ENCODE results near the gene GPX6.

The GPX6 gene

GRCh38 chr6:28497306-28497705 is 18.3 kb downstream of the GPX6 start:
- no peak overlapping the region for H3K27ac ChIP-seq (ENCODE audit: low read depth, low read length)
- no peaks in the 10 kb centered on the region for H3K27me3 ChIP-seq (ENCODE audit: control insufficient read depth, insufficient read depth, low read length)
- H3K9me3 ChIP-seq (ENCODE audit: control insufficient read depth, insufficient read depth, low read length) = no peaks in the 10 kb centered on the region
- H3K4me1 ChIP-seq (ENCODE audit: control insufficient read depth, insufficient read depth, low read length) = no peaks in the 10 kb centered on the region
- no peak overlapping the region for H3K4me3 ChIP-seq (ENCODE audit: low read depth, low read length)
- no peaks in the 10 kb centered on the region for H3K36me3 ChIP-seq (ENCODE audit: control insufficient read depth, insufficient read depth, low read length)
- no peak overlapping the region for H3K9ac ChIP-seq (ENCODE audit: low read depth, low read length)

- Histone ChIP-seq H3K9me3 (ENCODE audit: control insufficient read depth, insufficient read depth, low read length) (no peaks in the 10 kb centered on the region), H3K36me3 (ENCODE audit: control insufficient read depth, insufficient read depth, low read length) (no peaks in the 10 kb centered on the region), H3K4me1 (ENCODE audit: control insufficient read depth, insufficient read depth, low read length) (peaks cover 4% of the 10 kb centered on the region; the same call in 1 of the 2 replicates), H3K9ac (ENCODE audit: low read depth, low read length) (no peak overlapping the region), H3K4me3 (ENCODE audit: low read depth, low read length) (no peak overlapping the region), H3K27me3 (ENCODE audit: control insufficient read depth, insufficient read depth, low read length) (no peaks in the 10 kb centered on the region), H3K27ac (ENCODE audit: low read depth, low read length) (no peak overlapping the region)
These were observed 19.4 kb downstream of the GPX6 start for GRCh38 chr6:28496099-28496779.

- H3K4me3 ChIP-seq (ENCODE audit: low read depth, low read length) = no peak overlapping the region; the same call in 1 of the 2 replicates
- H3K9me3 ChIP-seq (ENCODE audit: control insufficient read depth, insufficient read depth, low read length) = no peaks in the 10 kb centered on the region
- H3K4me1 ChIP-seq (ENCODE audit: control insufficient read depth, insufficient read depth, low read length) = peaks cover 4% of the 10 kb centered on the region; the same call in 1 of the 2 replicates
- no peaks in the 10 kb centered on the region for H3K27me3 ChIP-seq (ENCODE audit: control insufficient read depth, insufficient read depth, low read length)
- no peaks in the 10 kb centered on the region for H3K36me3 ChIP-seq (ENCODE audit: control insufficient read depth, insufficient read depth, low read length)
- no peak overlapping the region for H3K9ac ChIP-seq (ENCODE audit: low read depth, low read length)
- no peak overlapping the region for H3K27ac ChIP-seq (ENCODE audit: low read depth, low read length)
These were observed 23.6 kb downstream of the GPX6 start for GRCh38 chr6:28491984-28492317.

- H3K9me3 ChIP-seq (ENCODE audit: control insufficient read depth, insufficient read depth, low read length) = no peaks in the 10 kb centered on the region
- H3K27me3 ChIP-seq (ENCODE audit: control insufficient read depth, insufficient read depth, low read length) = no peaks in the 10 kb centered on the region
- peaks cover 4% of the 10 kb centered on the region; the same call in 1 of the 2 replicates for H3K4me1 ChIP-seq (ENCODE audit: control insufficient read depth, insufficient read depth, low read length)
- H3K27ac ChIP-seq (ENCODE audit: low read depth, low read length) = peak overlapping the region; percentile 75
- peak overlapping the region; percentile 71; the same call in 1 of the 2 replicates for H3K9ac ChIP-seq (ENCODE audit: low read depth, low read length)
- H3K36me3 ChIP-seq (ENCODE audit: control insufficient read depth, insufficient read depth, low read length) = no peaks in the 10 kb centered on the region
- peak overlapping the region; percentile 85 for H3K4me3 ChIP-seq (ENCODE audit: low read depth, low read length)
These were observed 25.2 kb downstream of the GPX6 start for GRCh38 chr6:28490205-28490890.

GRCh38 chr6:28489366-28490204 is 26.0 kb downstream of the GPX6 start:
- H3K36me3 ChIP-seq (ENCODE audit: control insufficient read depth, insufficient read depth, low read length) = no peaks in the 10 kb centered on the region
- H3K9ac ChIP-seq (ENCODE audit: low read depth, low read length) = peak overlapping the region; percentile 71
- H3K27me3 ChIP-seq (ENCODE audit: control insufficient read depth, insufficient read depth, low read length) = no peaks in the 10 kb centered on the region
- peak overlapping the region; percentile 85 for H3K4me3 ChIP-seq (ENCODE audit: low read depth, low read length)
- peak overlapping the region; percentile 75 for H3K27ac ChIP-seq (ENCODE audit: low read depth, low read length)
- H3K9me3 ChIP-seq (ENCODE audit: control insufficient read depth, insufficient read depth, low read length) = no peaks in the 10 kb centered on the region
- H3K4me1 ChIP-seq (ENCODE audit: control insufficient read depth, insufficient read depth, low read length) = peaks cover 4% of the 10 kb centered on the region; the same call in 1 of the 2 replicates

- Histone ChIP-seq H3K4me3 (ENCODE audit: low read depth, low read length) (peak overlapping the region; percentile 85), H3K9ac (ENCODE audit: low read depth, low read length) (peak overlapping the region; percentile 47), H3K4me1 (ENCODE audit: control insufficient read depth, insufficient read depth, low read length) (peaks cover 4% of the 10 kb centered on the region; the same call in 1 of the 2 replicates), H3K27ac (ENCODE audit: low read depth, low read length) (peak overlapping the region; percentile 61), H3K9me3 (ENCODE audit: control insufficient read depth, insufficient read depth, low read length) (no peaks in the 10 kb centered on the region), H3K27me3 (ENCODE audit: control insufficient read depth, insufficient read depth, low read length) (no peaks in the 10 kb centered on the region), H3K36me3 (ENCODE audit: control insufficient read depth, insufficient read depth, low read length) (no peaks in the 10 kb centered on the region)
These were observed 26.7 kb downstream of the GPX6 start for GRCh38 chr6:28488916-28489365.

- Histone ChIP-seq H3K27ac (ENCODE audit: low read depth, low read length) (no peak overlapping the region), H3K9ac (ENCODE audit: low read depth, low read length) (no peak overlapping the region), H3K36me3 (ENCODE audit: control insufficient read depth, insufficient read depth, low read length) (no peaks in the 10 kb centered on the region), H3K4me1 (ENCODE audit: control insufficient read depth, insufficient read depth, low read length) (peaks cover 4% of the 10 kb centered on the region; the same call in 1 of the 2 replicates), H3K27me3 (ENCODE audit: control insufficient read depth, insufficient read depth, low read length) (no peaks in the 10 kb centered on the region), H3K9me3 (ENCODE audit: control insufficient read depth, insufficient read depth, low read length) (no peaks in the 10 kb centered on the region), H3K4me3 (ENCODE audit: low read depth, low read length) (no peak overlapping the region)
These were observed 28.4 kb downstream of the GPX6 start for GRCh38 chr6:28486988-28487742.

GRCh38 chr6:28486533-28486932 is 29.1 kb downstream of the GPX6 start:
- no peaks in the 10 kb centered on the region for H3K4me1 ChIP-seq (ENCODE audit: control insufficient read depth, insufficient read depth, low read length)
- no peaks in the 10 kb centered on the region for H3K36me3 ChIP-seq (ENCODE audit: control insufficient read depth, insufficient read depth, low read length)
- H3K9me3 ChIP-seq (ENCODE audit: control insufficient read depth, insufficient read depth, low read length) = no peaks in the 10 kb centered on the region
- H3K4me3 ChIP-seq (ENCODE audit: low read depth, low read length) = no peak overlapping the region
- H3K27me3 ChIP-seq (ENCODE audit: control insufficient read depth, insufficient read depth, low read length) = no peaks in the 10 kb centered on the region
- H3K27ac ChIP-seq (ENCODE audit: low read depth, low read length) = no peak overlapping the region
- H3K9ac ChIP-seq (ENCODE audit: low read depth, low read length) = no peak overlapping the region

- no peaks in the 10 kb centered on the region for H3K36me3 ChIP-seq (ENCODE audit: control insufficient read depth, insufficient read depth, low read length)
- H3K4me1 ChIP-seq (ENCODE audit: control insufficient read depth, insufficient read depth, low read length) = no peaks in the 10 kb centered on the region
These were observed 30.1 kb downstream of the GPX6 start for GRCh38 chr6:28485482-28485881.

GRCh38 chr6:28480253-28480932 is 35.2 kb downstream of the GPX6 start:
- no peak overlapping the region for H3K27ac ChIP-seq (ENCODE audit: low read depth, low read length)
- H3K4me3 ChIP-seq (ENCODE audit: low read depth, low read length) = no peak overlapping the region
- no peaks in the 10 kb centered on the region for H3K9me3 ChIP-seq (ENCODE audit: control insufficient read depth, insufficient read depth, low read length)
- no peaks in the 10 kb centered on the region for H3K4me1 ChIP-seq (ENCODE audit: control insufficient read depth, insufficient read depth, low read length)
- peaks cover 16% of the 10 kb centered on the region for H3K27me3 ChIP-seq (ENCODE audit: control insufficient read depth, insufficient read depth, low read length)
- no peak overlapping the region for H3K9ac ChIP-seq (ENCODE audit: low read depth, low read length)
- no peaks in the 10 kb centered on the region for H3K36me3 ChIP-seq (ENCODE audit: control insufficient read depth, insufficient read depth, low read length)

More at GRCh38 chr6:28485482-28485881, 30.1 kb downstream of the GPX6 start:
- Histone ChIP-seq H3K27me3 (ENCODE audit: control insufficient read depth, insufficient read depth, low read length) (peaks cover 5% of the 10 kb centered on the region; the same call in 1 of the 2 replicates), H3K27ac (ENCODE audit: low read depth, low read length) (no peak overlapping the region), H3K9ac (ENCODE audit: low read depth, low read length) (no peak overlapping the region), H3K4me3 (ENCODE audit: low read depth, low read length) (no peak overlapping the region), H3K9me3 (ENCODE audit: control insufficient read depth, insufficient read depth, low read length) (no peaks in the 10 kb centered on the region)
